ENCODE results near the gene FUZ. TPM values are rescaled to one million over a fixed set of nuclear protein-coding genes. Genes with fewer than 3 reads are reported as not detected.

Gene FUZ
- total and polyA plus RNA-seq, 9 donors: 14.6 to 23.8 (median 17.4) TPM

DNA sequence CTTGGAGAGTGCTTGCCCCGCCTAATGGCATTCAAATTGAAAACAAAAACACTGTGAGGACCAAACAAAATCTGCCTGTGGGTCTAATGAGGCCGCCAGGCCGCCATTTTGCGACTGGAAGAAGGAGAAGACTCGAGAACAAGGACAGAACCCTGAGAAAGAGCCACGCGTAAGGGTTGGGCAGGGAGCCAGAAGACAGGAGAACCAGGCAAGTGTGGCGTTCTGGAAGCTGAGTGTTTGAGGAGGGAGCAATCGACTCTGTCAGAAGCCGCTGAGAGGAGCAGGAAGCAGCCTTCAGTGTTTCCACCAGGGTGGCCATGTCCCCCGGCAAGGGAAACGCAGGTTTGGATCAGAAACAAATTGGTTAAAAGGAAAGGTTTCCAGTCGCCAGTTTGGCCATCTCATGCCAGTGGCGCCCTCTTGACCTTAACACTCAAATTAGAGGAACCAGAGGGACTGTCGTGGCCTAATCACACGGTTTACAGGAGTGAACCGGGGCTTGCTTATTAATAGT, 27.7 kb upstream of the FUZ start:
- no peak overlapping the region for H3K27ac ChIP-seq (ENCODE audit: low read length)
- no peak for DNase-seq
- H3K4me3 ChIP-seq (ENCODE audit: low read length): no peak overlapping the region
- H3K4me1 ChIP-seq (ENCODE audit: control insufficient read depth, insufficient read depth, low read length): peaks cover 10% of the 10 kb centered on the region
- 87% methylated on average over 11 of the region's 17 CpGs for WGBS (ENCODE audit: insufficient coverage)
- H3K9me3 ChIP-seq (replicated peaks; ENCODE audit: control insufficient read depth, low read depth, low read length): no peaks in the 10 kb centered on the region
- peaks cover 55% of the 10 kb centered on the region for H3K36me3 ChIP-seq (ENCODE audit: control insufficient read depth, insufficient read depth, low read length)
- no peaks in the 10 kb centered on the region for H3K27me3 ChIP-seq (ENCODE audit: control insufficient read depth, insufficient read depth, low read length)

DNA sequence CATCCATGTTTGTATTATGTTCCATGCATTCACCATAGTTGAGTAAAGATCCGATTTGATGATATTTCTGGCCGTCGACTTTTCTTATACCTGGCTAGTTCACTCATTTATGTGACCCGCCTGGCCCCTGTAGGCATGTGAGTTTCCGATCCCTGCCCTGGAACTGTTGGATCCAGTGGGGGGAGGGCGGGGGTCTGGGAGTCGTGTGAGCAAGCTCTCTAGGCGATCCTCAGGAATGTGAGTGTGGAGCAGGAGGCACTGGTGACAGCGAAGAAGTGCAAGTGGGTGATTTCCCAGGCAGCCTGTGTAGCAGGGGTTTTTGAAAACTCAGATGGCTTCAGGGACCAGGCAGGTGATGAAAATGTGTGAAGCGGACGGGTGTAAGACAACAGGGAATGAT, 27.2 kb upstream of the FUZ start:
- Histone ChIP-seq H3K27ac (ENCODE audit: low read length) (no peak overlapping the region), H3K4me1 (ENCODE audit: control insufficient read depth, insufficient read depth, low read length) (peaks cover 10% of the 10 kb centered on the region)

DNA sequence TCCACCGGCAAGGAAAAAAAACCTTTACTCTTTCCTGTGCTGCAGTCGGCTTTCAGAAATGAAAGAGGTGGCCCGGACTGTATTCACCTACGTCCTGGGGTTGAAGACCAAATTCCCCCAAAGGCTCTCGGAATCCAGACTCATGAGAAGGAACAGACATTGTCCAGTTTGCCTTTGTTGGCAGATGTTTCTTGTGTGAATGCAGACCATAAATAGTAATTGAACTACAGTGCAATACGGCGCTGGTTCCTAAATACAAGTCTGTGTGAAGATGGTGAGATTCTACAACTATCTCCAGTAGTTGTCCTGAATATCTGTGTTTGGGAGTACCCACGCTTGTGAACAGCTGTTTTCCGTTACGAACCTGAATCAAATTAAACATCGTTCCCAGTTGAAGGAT, 26.6 kb upstream of the FUZ start:
- WGBS (ENCODE audit: insufficient coverage): 92% methylated on average over 6 of the region's 11 CpGs
- no peaks in the 10 kb centered on the region for H3K9me3 ChIP-seq (replicated peaks; ENCODE audit: control insufficient read depth, low read depth, low read length)
- H3K27me3 ChIP-seq (ENCODE audit: control insufficient read depth, insufficient read depth, low read length): no peaks in the 10 kb centered on the region
- no peak for DNase-seq
- H3K36me3 ChIP-seq (ENCODE audit: control insufficient read depth, insufficient read depth, low read length): peaks cover 66% of the 10 kb centered on the region
- H3K4me1 ChIP-seq (ENCODE audit: control insufficient read depth, insufficient read depth, low read length): peaks cover 11% of the 10 kb centered on the region
- H3K27ac ChIP-seq (ENCODE audit: low read length): no peak overlapping the region
- no peak overlapping the region for H3K4me3 ChIP-seq (ENCODE audit: low read length)

More for the DNA sequence above, 27.2 kb upstream of the FUZ start:
- Histone ChIP-seq H3K27me3 (ENCODE audit: control insufficient read depth, insufficient read depth, low read length) (no peaks in the 10 kb centered on the region), H3K36me3 (ENCODE audit: control insufficient read depth, insufficient read depth, low read length) (peaks cover 60% of the 10 kb centered on the region), H3K4me3 (ENCODE audit: low read length) (no peak overlapping the region), H3K9me3 (replicated peaks; ENCODE audit: control insufficient read depth, low read depth, low read length) (no peaks in the 10 kb centered on the region)
- no peak for DNase-seq
- WGBS (ENCODE audit: insufficient coverage): 88% methylated on average over 8 of the region's 11 CpGs

DNA sequence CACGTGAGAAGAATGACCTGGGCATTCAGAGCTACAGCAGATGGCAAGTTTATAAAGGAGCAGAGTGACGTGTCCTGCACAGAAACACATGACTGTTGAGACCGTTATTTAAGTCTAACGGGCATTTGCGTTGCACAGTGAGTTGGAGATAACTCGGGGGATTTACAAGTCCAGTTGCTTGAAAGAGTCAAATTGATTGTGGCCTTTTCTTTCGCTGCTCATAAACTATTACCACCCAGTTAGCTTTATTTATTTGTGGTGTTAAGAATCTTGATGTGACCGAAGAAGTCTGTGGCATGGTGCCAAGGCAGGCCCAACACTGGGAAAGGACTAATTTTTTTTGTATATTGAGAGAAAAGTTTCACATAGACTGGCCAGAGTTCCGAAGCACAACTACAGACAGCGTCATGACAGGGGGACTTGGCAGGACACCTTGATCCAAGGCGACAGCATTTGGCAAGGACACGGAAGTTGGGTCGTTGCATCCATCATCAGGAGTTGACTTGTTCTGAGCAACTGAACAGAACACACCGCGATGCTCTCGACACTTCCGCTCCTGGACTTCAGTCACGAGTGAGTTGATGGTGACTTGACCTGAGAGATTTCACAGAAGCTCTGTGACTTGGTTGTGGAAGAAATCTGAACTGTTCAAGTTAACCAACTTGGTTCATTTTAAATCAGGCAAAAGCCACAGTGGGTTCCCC, 25.9 kb upstream of the FUZ start:
- DNase-seq: no peak
- no peak overlapping the region for H3K27ac ChIP-seq (ENCODE audit: low read length)
- H3K36me3 ChIP-seq (ENCODE audit: control insufficient read depth, insufficient read depth, low read length): peaks cover 73% of the 10 kb centered on the region
- no peaks in the 10 kb centered on the region for H3K9me3 ChIP-seq (replicated peaks; ENCODE audit: control insufficient read depth, low read depth, low read length)
- H3K27me3 ChIP-seq (ENCODE audit: control insufficient read depth, insufficient read depth, low read length): no peaks in the 10 kb centered on the region
- WGBS (ENCODE audit: insufficient coverage): 91% methylated on average over 15 of the region's 18 CpGs
- no peak overlapping the region for H3K4me3 ChIP-seq (ENCODE audit: low read length)
- peaks cover 11% of the 10 kb centered on the region for H3K4me1 ChIP-seq (ENCODE audit: control insufficient read depth, insufficient read depth, low read length)

DNA sequence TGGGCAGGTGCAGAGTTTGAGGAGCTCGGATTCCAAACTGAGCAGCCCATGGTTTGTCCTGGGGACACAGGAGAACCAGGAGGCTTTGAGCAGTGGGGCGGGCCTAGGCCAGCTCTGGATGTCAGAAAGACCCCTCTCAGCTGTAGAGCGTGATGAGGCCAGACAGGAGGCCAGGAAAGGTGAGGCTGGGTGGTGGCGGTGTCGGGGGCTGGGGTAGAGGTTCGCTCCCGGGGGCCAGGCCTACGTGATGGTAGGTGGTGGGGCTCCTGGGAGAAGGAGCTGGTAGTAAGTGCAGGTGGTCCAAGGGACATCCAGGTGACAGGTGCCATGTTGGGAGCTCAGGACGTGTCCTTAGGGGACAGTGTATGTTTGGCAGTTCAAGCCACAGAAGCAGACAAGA, 24.3 kb upstream of the FUZ start:
- Histone ChIP-seq H3K9me3 (replicated peaks; ENCODE audit: control insufficient read depth, low read depth, low read length) (no peaks in the 10 kb centered on the region), H3K27ac (ENCODE audit: low read length) (no peak overlapping the region), H3K4me1 (ENCODE audit: control insufficient read depth, insufficient read depth, low read length) (peaks cover 22% of the 10 kb centered on the region), H3K4me3 (ENCODE audit: low read length) (no peak overlapping the region), H3K36me3 (ENCODE audit: control insufficient read depth, insufficient read depth, low read length) (peaks cover 87% of the 10 kb centered on the region), H3K27me3 (ENCODE audit: control insufficient read depth, insufficient read depth, low read length) (no peaks in the 10 kb centered on the region)
- DNase-seq: no peak
- 91% methylated on average over 9 of the region's 9 CpGs for WGBS (ENCODE audit: insufficient coverage)

DNA sequence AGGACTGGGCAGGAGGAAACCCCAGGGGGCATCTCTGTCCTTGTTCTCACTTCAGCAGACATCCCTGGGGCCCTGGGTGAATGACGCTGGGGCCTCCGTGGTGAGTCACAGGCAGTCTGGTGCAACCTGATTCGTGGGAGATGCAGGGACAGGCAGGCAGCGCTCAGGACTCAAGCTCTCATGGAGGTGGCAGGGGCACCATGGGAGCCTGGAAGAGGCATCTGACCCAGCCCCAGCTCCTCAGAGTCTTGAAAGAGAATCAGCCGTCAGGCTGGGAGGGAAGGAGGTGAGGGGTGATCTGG, 23.9 kb upstream of the FUZ start:
- Histone ChIP-seq H3K27me3 (ENCODE audit: control insufficient read depth, insufficient read depth, low read length) (no peaks in the 10 kb centered on the region), H3K4me1 (ENCODE audit: control insufficient read depth, insufficient read depth, low read length) (peaks cover 24% of the 10 kb centered on the region), H3K36me3 (ENCODE audit: control insufficient read depth, insufficient read depth, low read length) (peaks cover 90% of the 10 kb centered on the region), H3K4me3 (ENCODE audit: low read length) (no peak overlapping the region), H3K27ac (ENCODE audit: low read length) (no peak overlapping the region), H3K9me3 (replicated peaks; ENCODE audit: control insufficient read depth, low read depth, low read length) (no peaks in the 10 kb centered on the region)
- WGBS (ENCODE audit: insufficient coverage): 85% methylated on average over 5 of the region's 5 CpGs
- DNase-seq: no peak

DNA sequence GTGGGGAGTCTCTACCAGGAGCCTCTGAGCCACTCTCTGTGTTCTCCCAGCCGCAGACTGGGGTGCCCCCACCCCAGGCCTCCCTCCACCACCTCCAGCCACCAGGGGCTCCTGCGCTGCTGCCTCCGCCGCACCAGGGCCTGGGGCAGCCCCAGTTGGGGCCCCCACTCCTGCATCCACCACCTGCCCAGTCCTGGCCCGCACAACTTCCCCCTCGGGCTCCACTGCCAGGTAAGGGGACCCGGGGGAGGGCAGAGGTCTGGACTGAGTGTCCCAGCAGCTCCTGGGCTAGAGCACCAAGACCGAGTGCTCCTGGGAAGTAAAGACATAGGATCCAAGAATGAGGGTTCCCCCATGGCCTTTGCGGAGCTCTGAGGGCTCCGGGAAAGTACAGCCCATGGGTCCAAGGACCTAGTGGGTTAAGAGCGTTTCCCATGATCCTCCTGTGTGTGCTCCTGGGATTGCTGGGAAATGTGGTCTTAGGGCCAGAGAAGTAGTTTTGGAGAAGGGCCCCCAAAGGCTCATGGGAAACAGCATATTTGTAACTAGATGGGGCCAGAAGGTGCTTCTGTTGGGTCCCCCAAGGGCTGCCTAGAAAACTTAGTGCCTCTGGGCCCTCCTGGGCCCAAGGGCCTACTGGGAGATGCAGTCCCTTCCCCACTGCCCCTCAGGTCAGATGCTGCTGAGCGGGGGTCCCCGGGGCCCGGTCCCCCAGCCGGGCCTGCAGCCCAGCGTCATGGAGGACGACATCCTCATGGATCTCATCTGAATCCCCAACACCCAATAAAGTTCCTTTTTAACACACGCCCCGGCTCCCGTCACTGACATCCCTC, 23.3 kb upstream of the FUZ start:
- Histone ChIP-seq H3K36me3 (ENCODE audit: control insufficient read depth, insufficient read depth, low read length) (peaks cover 92% of the 10 kb centered on the region), H3K27me3 (ENCODE audit: control insufficient read depth, insufficient read depth, low read length) (no peaks in the 10 kb centered on the region), H3K4me1 (ENCODE audit: control insufficient read depth, insufficient read depth, low read length) (peaks cover 24% of the 10 kb centered on the region), H3K4me3 (ENCODE audit: low read length) (no peak overlapping the region), H3K27ac (ENCODE audit: low read length) (no peak overlapping the region), H3K9me3 (replicated peaks; ENCODE audit: control insufficient read depth, low read depth, low read length) (no peaks in the 10 kb centered on the region)
- DNase-seq: no peak
- WGBS (ENCODE audit: insufficient coverage): 86% methylated on average over 17 of the region's 20 CpGs

DNA sequence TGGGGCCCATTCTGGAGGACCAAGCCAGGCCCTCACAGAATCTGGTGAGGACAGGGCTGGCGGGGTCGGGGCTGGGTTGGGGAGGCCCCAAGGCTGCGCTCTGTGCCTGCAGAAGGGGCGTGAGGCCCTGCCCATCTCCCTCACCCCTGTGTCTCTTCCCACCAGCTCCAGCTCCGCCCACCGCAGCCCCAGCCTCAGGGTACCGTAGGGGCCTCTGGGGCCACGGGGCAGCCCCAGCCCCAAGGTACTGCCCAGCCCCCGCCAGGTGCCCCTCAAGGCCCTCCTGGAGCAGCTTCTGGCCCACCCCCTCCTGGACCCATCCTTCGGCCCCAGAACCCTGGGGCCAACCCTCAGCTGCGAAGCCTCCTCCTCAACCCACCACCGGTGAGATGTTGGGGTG, 22.5 kb upstream of the FUZ start:
- peaks cover 93% of the 10 kb centered on the region for H3K36me3 ChIP-seq (ENCODE audit: control insufficient read depth, insufficient read depth, low read length)
- no peaks in the 10 kb centered on the region for H3K9me3 ChIP-seq (replicated peaks; ENCODE audit: control insufficient read depth, low read depth, low read length)
- 93% methylated on average over 6 of the region's 12 CpGs for WGBS (ENCODE audit: insufficient coverage)
- peaks cover 24% of the 10 kb centered on the region for H3K4me1 ChIP-seq (ENCODE audit: control insufficient read depth, insufficient read depth, low read length)
- no peak overlapping the region for H3K4me3 ChIP-seq (ENCODE audit: low read length)
- no peak overlapping the region for H3K27ac ChIP-seq (ENCODE audit: low read length)
- no peak for DNase-seq
- H3K27me3 ChIP-seq (ENCODE audit: control insufficient read depth, insufficient read depth, low read length): no peaks in the 10 kb centered on the region

DNA sequence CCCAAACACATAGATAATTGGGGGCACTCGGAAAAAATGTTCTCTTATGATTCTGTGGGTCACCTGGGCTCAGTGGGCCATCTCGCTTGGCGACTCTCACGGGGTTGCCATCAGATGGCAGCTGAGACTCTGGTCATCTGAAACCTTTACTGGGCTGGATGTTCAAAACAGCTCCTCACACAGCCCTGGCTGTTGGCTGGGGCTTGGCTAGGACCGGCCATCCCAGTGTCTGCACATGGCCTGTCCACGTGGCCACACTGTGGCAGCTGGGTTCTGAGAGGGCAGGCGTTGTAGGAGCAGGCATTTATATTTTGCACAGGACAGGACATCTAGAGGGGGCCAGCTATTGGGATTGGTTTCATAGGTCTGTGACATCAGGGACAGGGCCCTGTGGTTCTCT, 20.5 kb upstream of the FUZ start:
- DNase-seq: no peak
- peak overlapping the region; percentile 75 for H3K27ac ChIP-seq (ENCODE audit: low read length)
- H3K36me3 ChIP-seq (ENCODE audit: control insufficient read depth, insufficient read depth, low read length): peaks cover 98% of the 10 kb centered on the region
- H3K4me1 ChIP-seq (ENCODE audit: control insufficient read depth, insufficient read depth, low read length): peaks cover 24% of the 10 kb centered on the region
- H3K4me3 ChIP-seq (ENCODE audit: low read length): no peak overlapping the region
- no peaks in the 10 kb centered on the region for H3K27me3 ChIP-seq (ENCODE audit: control insufficient read depth, insufficient read depth, low read length)
- WGBS (ENCODE audit: insufficient coverage): 90% methylated on average over 7 of the region's 7 CpGs
- H3K9me3 ChIP-seq (replicated peaks; ENCODE audit: control insufficient read depth, low read depth, low read length): no peaks in the 10 kb centered on the region

DNA sequence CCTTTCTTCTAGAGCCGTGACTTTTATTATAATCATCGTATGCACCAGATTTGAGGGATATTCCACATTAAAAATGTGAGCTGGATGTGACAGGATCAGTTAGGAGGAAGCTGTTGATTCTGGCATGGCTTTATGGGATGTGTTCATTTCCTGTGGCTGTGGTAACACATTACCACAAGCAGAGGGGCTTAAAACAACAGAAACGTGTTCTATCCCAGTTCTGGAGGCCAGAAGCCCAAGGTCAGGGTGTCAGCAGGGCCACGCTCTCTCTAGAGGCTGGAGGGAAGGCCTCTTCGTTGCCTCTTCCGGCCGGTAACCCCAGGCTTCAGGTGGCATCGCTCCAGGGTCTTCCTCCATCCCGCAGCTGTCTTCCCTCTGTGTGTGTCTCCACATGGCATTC, 19.5 kb upstream of the FUZ start:
- Histone ChIP-seq H3K27me3 (ENCODE audit: control insufficient read depth, insufficient read depth, low read length) (no peaks in the 10 kb centered on the region), H3K36me3 (ENCODE audit: control insufficient read depth, insufficient read depth, low read length) (peaks cover 93% of the 10 kb centered on the region), H3K27ac (ENCODE audit: low read length) (peak overlapping the region; percentile 51), H3K9me3 (replicated peaks; ENCODE audit: control insufficient read depth, low read depth, low read length) (no peaks in the 10 kb centered on the region), H3K4me1 (ENCODE audit: control insufficient read depth, insufficient read depth, low read length) (peaks cover 24% of the 10 kb centered on the region), H3K4me3 (ENCODE audit: low read length) (no peak overlapping the region)
- 67% methylated on average over 6 of the region's 9 CpGs for WGBS (ENCODE audit: insufficient coverage)
- no peak for DNase-seq
